GM18520 (cell line): ENCODE data around the gene ITGB1.
"Not testable (repeated sequence)": the region's sequence is repeated elsewhere in the genome, so short reads cannot be mapped to it uniquely, and the experiment has no call there.

Experiments
- ATAC-seq: cut with Tn5 transposase; IDR thresholded peaks from one replicate; pipeline ENCODE4 v1.9.1; 2021; ENCODE audit not compliant: unreplicated experiment

ITGB1 gene

GRCh38 chr10:32980558-32981468, 22.8 kb upstream of the ITGB1 start:
- ATAC-seq: peak; percentile 86

GRCh38 chr10:32980242-32980557, 22.2 kb upstream of the ITGB1 start:
- no peak for ATAC-seq

GRCh38 chr10:32979719-32980118, 21.7 kb upstream of the ITGB1 start:
- not testable (repeated sequence) for ATAC-seq

- ATAC-seq: no peak
Measured at GRCh38 chr10:32979041-32979440, 21.0 kb upstream of the ITGB1 start.

- ATAC-seq: not testable (repeated sequence)
Measured at GRCh38 chr10:32977846-32978809, 20.1 kb upstream of the ITGB1 start.

- no peak for ATAC-seq
Measured at GRCh38 chr10:32976338-32976737, 18.3 kb upstream of the ITGB1 start.

- no peak for ATAC-seq
Measured at GRCh38 chr10:32972929-32973328, 14.9 kb upstream of the ITGB1 start.

GRCh38 chr10:32972460-32972859, 14.4 kb upstream of the ITGB1 start:
- no peak for ATAC-seq

- no peak for ATAC-seq
Measured at GRCh38 chr10:32971536-32972091, 13.6 kb upstream of the ITGB1 start.

- peak; percentile 96 for ATAC-seq
Measured at GRCh38 chr10:32970910-32971309, 12.9 kb upstream of the ITGB1 start.

GRCh38 chr10:32964270-32964669, 6.2 kb upstream of the ITGB1 start:
- no peak for ATAC-seq

GRCh38 chr10:32963096-32963495, 5.1 kb upstream of the ITGB1 start:
- no peak for ATAC-seq

- ATAC-seq: no peak
Measured at GRCh38 chr10:32962521-32962920, 4.5 kb upstream of the ITGB1 start.

- no peak for ATAC-seq
Measured at GRCh38 chr10:32961895-32962369, 3.9 kb upstream of the ITGB1 start.

GRCh38 chr10:32961343-32961894, 3.4 kb upstream of the ITGB1 start:
- ATAC-seq: no peak

- ATAC-seq: no peak
Measured at GRCh38 chr10:32960022-32960421, 2.0 kb upstream of the ITGB1 start.

GRCh38 chr10:32959006-32959920, 1.2 kb upstream of the ITGB1 start:
- peak; percentile 39 for ATAC-seq

GRCh38 chr10:32957341-32958084, 517 bp downstream of the ITGB1 start:
- peak; percentile 7 for ATAC-seq
